Measurements from ENCODE around the gene ZBTB18. TPM values are rescaled to one million over a fixed set of nuclear protein-coding genes. Genes with fewer than 3 reads are reported as not detected.

The ZBTB18 gene
- total RNA-seq, 6 experiments from 2014 or later, result 19.4 to 24.5 (median 22.0) TPM

DNA sequence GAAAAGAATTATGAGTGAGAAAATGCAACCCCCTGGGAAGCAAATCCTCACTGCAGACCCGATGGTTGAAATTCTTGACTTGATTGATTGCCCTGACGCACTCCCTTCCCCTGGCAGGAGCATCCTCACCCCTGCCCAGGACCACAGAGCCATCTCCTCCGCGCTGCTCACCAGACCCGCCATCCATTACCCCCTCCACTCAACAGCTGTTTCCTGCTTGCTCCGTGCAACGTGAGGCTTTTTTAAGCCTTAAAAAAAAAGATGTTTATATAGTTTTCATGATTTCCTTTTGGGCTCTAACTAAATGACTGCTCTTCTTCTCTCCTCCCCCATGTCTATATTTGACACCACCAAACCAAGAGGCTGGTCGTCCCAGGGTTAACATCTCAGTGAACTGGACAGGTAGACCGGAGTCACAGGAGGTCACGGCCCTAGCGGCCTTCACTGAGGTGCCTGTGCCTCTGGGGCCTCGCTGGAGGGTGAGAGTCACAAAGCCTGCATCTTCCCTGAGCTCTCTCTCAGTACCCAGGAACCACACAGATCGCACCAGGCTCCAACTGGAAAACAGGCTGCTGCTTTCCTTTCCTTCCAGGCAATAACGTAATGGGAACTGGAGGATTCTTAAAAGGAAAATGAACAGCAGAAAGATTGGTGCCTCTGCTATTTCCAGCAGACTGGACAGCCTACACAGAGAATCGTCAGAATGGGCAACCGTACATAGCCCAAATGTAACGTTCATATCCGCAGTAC lies 49.8 kb downstream of the ZBTB18 start:
- Mint-ChIP-seq H3K36me3 (ENCODE audit: low read depth) (peaks cover 6% of the 10 kb centered on the region), H3K4me1 (ENCODE audit: low read depth) (peaks cover 53% of the 10 kb centered on the region), H3K27ac (no peak overlapping the region), H3K27me3 (ENCODE audit: insufficient read depth) (no peaks in the 10 kb centered on the region; the same call in 1 of the 2 replicates), H3K4me3 (no peak overlapping the region), H3K9me3 (no peaks in the 10 kb centered on the region)
- no peak for DNase-seq
- TF ChIP-seq, protein P1, sequence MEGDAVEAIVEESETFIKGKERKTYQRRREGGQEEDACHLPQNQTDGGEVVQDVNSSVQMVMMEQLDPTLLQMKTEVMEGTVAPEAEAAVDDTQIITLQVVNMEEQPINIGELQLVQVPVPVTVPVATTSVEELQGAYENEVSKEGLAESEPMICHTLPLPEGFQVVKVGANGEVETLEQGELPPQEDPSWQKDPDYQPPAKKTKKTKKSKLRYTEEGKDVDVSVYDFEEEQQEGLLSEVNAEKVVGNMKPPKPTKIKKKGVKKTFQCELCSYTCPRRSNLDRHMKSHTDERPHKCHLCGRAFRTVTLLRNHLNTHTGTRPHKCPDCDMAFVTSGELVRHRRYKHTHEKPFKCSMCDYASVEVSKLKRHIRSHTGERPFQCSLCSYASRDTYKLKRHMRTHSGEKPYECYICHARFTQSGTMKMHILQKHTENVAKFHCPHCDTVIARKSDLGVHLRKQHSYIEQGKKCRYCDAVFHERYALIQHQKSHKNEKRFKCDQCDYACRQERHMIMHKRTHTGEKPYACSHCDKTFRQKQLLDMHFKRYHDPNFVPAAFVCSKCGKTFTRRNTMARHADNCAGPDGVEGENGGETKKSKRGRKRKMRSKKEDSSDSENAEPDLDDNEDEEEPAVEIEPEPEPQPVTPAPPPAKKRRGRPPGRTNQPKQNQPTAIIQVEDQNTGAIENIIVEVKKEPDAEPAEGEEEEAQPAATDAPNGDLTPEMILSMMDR (IDR thresholded peaks at IDR 0.05), result no peak

DNA sequence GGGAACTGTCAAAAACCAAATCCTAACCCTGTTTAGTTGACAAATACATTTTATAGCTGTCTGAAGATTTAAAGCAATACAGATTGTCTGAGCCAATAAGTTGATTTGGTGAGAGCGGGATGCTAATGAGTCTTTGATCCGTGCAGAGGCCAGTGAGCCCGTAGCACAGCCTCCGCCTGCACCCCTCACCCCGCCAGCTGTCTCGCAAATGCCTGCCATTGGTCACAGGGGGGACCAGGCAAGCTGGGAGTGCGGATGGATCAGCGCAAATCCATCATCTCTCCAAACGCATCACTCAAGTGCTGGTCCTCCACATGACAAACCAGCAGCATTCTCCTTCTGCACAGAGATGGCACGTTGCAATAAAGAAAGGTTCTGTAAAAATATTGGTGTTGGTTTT lies 51.0 kb downstream of the ZBTB18 start:
- no peaks in the 10 kb centered on the region for H3K9me3 Mint-ChIP-seq
- peaks cover 6% of the 10 kb centered on the region for H3K36me3 Mint-ChIP-seq (ENCODE audit: low read depth)
- DNase-seq, result no peak
- H3K4me3 Mint-ChIP-seq, result no peak overlapping the region
- no peak overlapping the region for H3K27ac Mint-ChIP-seq
- peaks cover 55% of the 10 kb centered on the region for H3K4me1 Mint-ChIP-seq (ENCODE audit: low read depth)
- TF ChIP-seq, protein P1 (IDR thresholded peaks at IDR 0.05), result no peak
- H3K27me3 Mint-ChIP-seq (ENCODE audit: insufficient read depth), result no peaks in the 10 kb centered on the region; the same call in 1 of the 2 replicates

DNA sequence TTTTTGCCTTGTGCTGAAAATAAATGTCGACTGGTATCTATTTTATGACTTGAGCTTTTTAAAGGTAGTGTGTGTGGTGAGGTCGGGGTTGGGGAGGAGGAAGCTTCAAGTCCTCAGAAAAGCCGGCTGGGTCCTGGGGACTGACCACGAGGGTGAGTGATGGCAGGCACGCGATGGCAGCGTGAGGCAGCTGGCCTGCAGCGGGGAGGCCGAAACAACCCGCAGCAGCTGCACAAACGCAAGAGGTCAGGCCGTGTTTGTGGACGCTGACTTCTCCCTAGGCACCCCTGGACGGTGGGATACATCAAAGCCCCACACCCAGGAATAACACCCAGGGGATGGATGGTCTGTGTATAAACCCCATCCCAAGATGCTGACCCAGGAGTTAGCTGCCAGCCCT lies 51.4 kb downstream of the ZBTB18 start:
- no peak overlapping the region for H3K27ac Mint-ChIP-seq
- H3K4me1 Mint-ChIP-seq (ENCODE audit: low read depth), result peaks cover 52% of the 10 kb centered on the region
- TF ChIP-seq, protein P1 (IDR thresholded peaks at IDR 0.05), result no peak
- H3K27me3 Mint-ChIP-seq (ENCODE audit: insufficient read depth), result no peaks in the 10 kb centered on the region; the same call in 1 of the 2 replicates
- H3K4me3 Mint-ChIP-seq, result no peak overlapping the region
- peaks cover 6% of the 10 kb centered on the region for H3K36me3 Mint-ChIP-seq (ENCODE audit: low read depth)
- no peak for DNase-seq
- H3K9me3 Mint-ChIP-seq, result no peaks in the 10 kb centered on the region

DNA sequence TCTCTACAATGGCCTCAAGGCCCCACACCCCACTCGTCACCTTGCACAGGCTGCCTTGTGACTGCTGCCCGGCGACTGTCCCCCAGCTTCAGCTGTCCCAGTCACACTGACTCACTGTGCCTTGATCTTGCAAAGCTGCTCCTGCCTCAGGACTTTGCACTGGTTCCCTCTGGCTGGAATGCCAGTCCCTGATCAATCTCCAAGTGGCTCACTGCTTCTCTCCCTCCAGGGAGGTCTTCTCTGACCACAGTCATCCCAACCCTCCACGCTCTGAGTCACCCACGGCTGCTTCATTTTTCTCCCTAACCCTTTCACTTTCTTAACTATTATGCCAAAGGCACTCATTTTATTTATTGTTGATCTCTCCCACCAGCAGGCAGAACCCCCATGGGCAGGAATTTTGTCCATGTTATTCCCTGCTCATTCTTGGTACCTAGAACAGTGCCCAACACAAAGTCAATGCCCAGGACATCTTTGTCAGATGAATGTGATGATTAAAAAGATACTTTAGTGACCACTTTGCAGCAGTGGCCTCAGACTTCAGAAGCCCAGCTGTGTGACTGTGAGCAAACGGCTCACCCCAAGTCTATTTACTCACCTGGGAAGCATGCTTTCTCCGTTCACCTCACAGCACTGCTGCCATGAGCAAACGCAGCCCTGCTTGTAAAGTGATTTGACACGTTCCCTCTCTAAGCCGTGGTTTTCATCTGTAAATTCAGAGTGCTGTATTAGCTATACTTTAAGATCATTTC lies 53.4 kb downstream of the ZBTB18 start:
- Mint-ChIP-seq H3K27ac (peak overlapping the region; percentile 75), H3K4me1 (ENCODE audit: low read depth) (peaks cover 41% of the 10 kb centered on the region), H3K4me3 (peak overlapping the region; percentile 80), H3K27me3 (ENCODE audit: insufficient read depth) (no peaks in the 10 kb centered on the region; the same call in 1 of the 2 replicates), H3K36me3 (ENCODE audit: low read depth) (peaks cover under 1% of the 10 kb centered on the region; the same call in 1 of the 2 replicates), H3K9me3 (no peaks in the 10 kb centered on the region)
- TF ChIP-seq, protein P1 (IDR thresholded peaks at IDR 0.05), result no peak
- peak; percentile 95 for DNase-seq

DNA sequence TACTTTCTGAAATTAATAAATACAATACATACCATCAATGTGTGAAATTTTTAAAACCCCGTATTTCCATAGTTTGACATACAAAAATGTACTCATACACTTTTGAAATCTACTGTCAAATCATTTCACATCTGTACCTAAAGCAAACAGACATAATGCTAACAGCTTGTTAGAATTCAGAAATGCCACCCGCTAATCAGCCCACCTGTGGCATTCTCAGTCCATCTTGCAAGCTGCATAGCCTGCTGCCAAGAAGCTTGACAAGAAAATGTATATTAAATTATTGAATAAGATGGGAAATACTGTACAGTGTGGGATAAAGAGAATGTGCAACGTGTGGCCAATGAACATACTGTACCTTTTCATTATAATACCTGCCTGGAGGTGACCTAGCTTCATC lies 55.1 kb downstream of the ZBTB18 start:
- no peak overlapping the region for H3K4me3 Mint-ChIP-seq
- H3K4me1 Mint-ChIP-seq (ENCODE audit: low read depth), result peaks cover 33% of the 10 kb centered on the region
- TF ChIP-seq, protein P1 (IDR thresholded peaks at IDR 0.05), result no peak
- no peak overlapping the region for H3K27ac Mint-ChIP-seq
- H3K9me3 Mint-ChIP-seq, result no peaks in the 10 kb centered on the region
- no peak for DNase-seq
- H3K36me3 Mint-ChIP-seq (ENCODE audit: low read depth), result peaks cover 6% of the 10 kb centered on the region; the same call in 1 of the 2 replicates
- H3K27me3 Mint-ChIP-seq (ENCODE audit: insufficient read depth), result no peaks in the 10 kb centered on the region; the same call in 1 of the 2 replicates

Other genes starting within 250 kb of the ZBTB18 start
- 10 to 100 TPM; 66.8 to 85.4 (median 75.1) TPM for gene AKT3, start 201.0 kb upstream of the ZBTB18 start, total RNA-seq (2021; fragmentation: NEBNext Ultra II Directional; extraction: Animal tissue kit (Norgen Biotek cat#: 25700))